Glomerular visceral epithelial cell (primary cell): Measurements from ENCODE around the gene ZMAT5.
A peak's percentile ranks its signal among the peaks of the same experiment; 100 is the strongest.
"Not testable (repeated sequence)": the region's sequence is repeated elsewhere in the genome, so short reads cannot be mapped to it uniquely, and the experiment has no call there.

ENCODE experiments used
- DNase-seq: peaks from one replicate; pipeline ENCODE4 v3.0.0-alpha.2; 2016; ENCODE audit errors: extremely low spot score

ZMAT5 gene

GRCh38 chr22:29786031-29786430 is 19.2 kb upstream of the ZMAT5 start:
- no peak for DNase-seq

- DNase-seq, result no peak
These were observed 17.9 kb upstream of the ZMAT5 start for GRCh38 chr22:29784451-29785361.

GRCh38 chr22:29782061-29782845 is 15.4 kb upstream of the ZMAT5 start:
- DNase-seq, result peak; percentile 56

GRCh38 chr22:29780748-29781676 is 14.2 kb upstream of the ZMAT5 start:
- DNase-seq, result peak; percentile 79

- no peak for DNase-seq
These were observed 13.4 kb upstream of the ZMAT5 start for GRCh38 chr22:29780220-29780619.

- peak; percentile 62 for DNase-seq
These were observed 6.4 kb upstream of the ZMAT5 start for GRCh38 chr22:29773233-29773632.

GRCh38 chr22:29772170-29772641 is 5.4 kb upstream of the ZMAT5 start:
- DNase-seq, result peak; percentile 21

- DNase-seq, result no peak
These were observed 3.0 kb upstream of the ZMAT5 start for GRCh38 chr22:29769723-29770321.

GRCh38 chr22:29768052-29768693 is 1.4 kb upstream of the ZMAT5 start:
- DNase-seq, result no peak

- peak; percentile 86 for DNase-seq
These were observed 604 bp upstream of the ZMAT5 start, which contains the start of gene UQCR10 for GRCh38 chr22:29767171-29768051. Gene UQCR10 (plus strand): TSS chr22:29767369. CDS start chr22:29767399, 30 bp downstream.

GRCh38 chr22:29765905-29766631 is 739 bp downstream of the ZMAT5 start:
- DNase-seq, result no peak

- no peak for DNase-seq
These were observed 4.5 kb downstream of the ZMAT5 start for GRCh38 chr22:29762263-29762662.

GRCh38 chr22:29758959-29759358 is 7.8 kb downstream of the ZMAT5 start:
- no peak for DNase-seq

GRCh38 chr22:29758068-29758622 is 8.7 kb downstream of the ZMAT5 start:
- DNase-seq, result no peak

GRCh38 chr22:29757096-29757495 is 9.7 kb downstream of the ZMAT5 start:
- DNase-seq, result no peak

- DNase-seq, result no peak
These were observed 10.5 kb downstream of the ZMAT5 start for GRCh38 chr22:29756341-29756740.

GRCh38 chr22:29755889-29756288 is 10.9 kb downstream of the ZMAT5 start:
- no peak for DNase-seq

GRCh38 chr22:29754658-29755395 is 12.0 kb downstream of the ZMAT5 start:
- DNase-seq, result not testable (repeated sequence)
